Prostate gland (tissue), 2 donors: ENCODE data around the gene KCNK2.

Experiments used
- CTCF ChIP-seq, 4 experiments: fragments of 200-600 bp in 2 of 4; fragments of 450-650 bp in 2 of 4; sonication (generic) in 2 of 4; IDR thresholded peaks; 1 replicate in 3 of 4; 2 replicates in 1 of 4; pipeline ENCODE4 v1.5.1; 2016 to 2019; ENCODE audit warnings: antibody characterized with exemption in 4 of 4, mild to moderate bottlenecking in 2 of 4, moderate library complexity in 2 of 4
- POLR2A ChIP-seq: fragments of 450-650 bp; IDR thresholded peaks from one replicate; pipeline ENCODE4 v1.6.1; 2016; ENCODE audit warnings: antibody characterized with exemption, mild to moderate bottlenecking
- POLR2AphosphoS5 ChIP-seq: sonication (generic); formaldehyde crosslinking; IDR thresholded peaks from one replicate; pipeline ENCODE4 v1.6.1; 2017; ENCODE audit warnings: antibody characterized with exemption

- TF ChIP-seq CTCF (IDR thresholded peaks at IDR 0.05): no peak
- no peak for TF ChIP-seq POLR2A
- TF ChIP-seq POLR2AphosphoS5: no peak
Observed at GRCh38 chr1:215118081-215118480, 35.5 kb downstream of the KCNK2 start.
